ENCODE data around the gene GPHN. TPM values are rescaled to one million over a fixed set of nuclear protein-coding genes. Genes with fewer than 3 reads are reported as not detected.

The GPHN gene
- total and polyA plus RNA-seq, 2 of the 4 experiments (the other 2 are of a cell fraction), result 8.0 to 8.1 TPM

GRCh38 chr14:66696326-66696725 is 188.4 kb downstream of the GPHN start:
- Histone ChIP-seq H3K23ac (ENCODE audit: low read depth, low read length) (no peak overlapping the region), H2BK120ac (ENCODE audit: low read depth, low read length) (no peak overlapping the region), H3K18ac (ENCODE audit: low read depth, low read length) (no peak overlapping the region), H4K91ac (ENCODE audit: insufficient read depth, low read depth, low read length) (no peak overlapping the region), H2AFZ (replicated peaks; ENCODE audit: low read length, poor library complexity) (no peak overlapping the region), H3K9ac (ENCODE audit: low read depth, low read length) (no peak overlapping the region), H3K4me2 (ENCODE audit: low read depth, low read length) (no peak overlapping the region), H3K27ac (ENCODE audit: insufficient read depth, low read length) (no peak overlapping the region), H3K9me1 (ENCODE audit: insufficient read depth, low read length) (no peaks in the 10 kb centered on the region), H3K4me3 (ENCODE audit: insufficient read depth, low read depth, low read length) (no peak overlapping the region), H4K5ac (ENCODE audit: low read depth, low read length) (no peak overlapping the region), H2BK5ac (ENCODE audit: low read depth, low read length, poor library complexity, severe bottlenecking) (no peak overlapping the region), H3K36me3 (ENCODE audit: control insufficient read depth, insufficient read depth, low read length) (no peaks in the 10 kb centered on the region), H3K56ac (ENCODE audit: extremely low read depth, insufficient read depth, low read length) (no peak overlapping the region), H3K4ac (ENCODE audit: low read depth, low read length) (no peak overlapping the region), H3K9me3 (ENCODE audit: control insufficient read depth, insufficient read depth, low read length) (no peaks in the 10 kb centered on the region), H2BK20ac (ENCODE audit: low read depth, low read length) (no peak overlapping the region), H4K8ac (ENCODE audit: low read depth in 2 of 2, low read length in 2 of 2) (no peak overlapping the region), H3K4me1 (ENCODE audit: control insufficient read depth, insufficient read depth, low read length) (no peaks in the 10 kb centered on the region), H2AK9ac (replicated peaks; ENCODE audit: low read depth, low read length, poor library complexity) (no peak overlapping the region), H3K27me3 (ENCODE audit: control insufficient read depth, insufficient read depth, low read length) (no peaks in the 10 kb centered on the region), H2AK5ac (ENCODE audit: low read depth, low read length) (no peak overlapping the region), H3K79me1 (ENCODE audit: low read depth in 1 of 2, low read length in 2 of 2) (no peaks in the 10 kb centered on the region), H2BK15ac (ENCODE audit: low read depth, low read length) (no peak overlapping the region), H4K20me1 (ENCODE audit: insufficient read depth, low read length) (no peaks in the 10 kb centered on the region), H3K14ac (replicated peaks; ENCODE audit: low read depth, low read length) (no peak overlapping the region)
- no CpG with 5 or more reads among the region's 2 CpGs for whole genome bisulfite sequencing, 2 experiments (ENCODE audit: extremely low coverage in 2 of 2, insufficient read length in 1 of 2)
- intact Hi-C loops (cut with micrococcal nuclease), result no loop called here
- TF ChIP-seq NFE2L2 (IDR thresholded peaks at IDR 0.05; ENCODE audit: low read depth, low read length), result no peak
- no peak for TF ChIP-seq POLR2A (IDR thresholded peaks at IDR 0.05; ENCODE audit: low read depth, low read length)
- TF ChIP-seq RCOR1 (IDR thresholded peaks at IDR 0.05; ENCODE audit: insufficient replicate concordance, low read length), result no peak
- no peak for TF ChIP-seq ELK1 (IDR thresholded peaks at IDR 0.05; ENCODE audit: borderline replicate concordance, low read depth, low read length)
- TF ChIP-seq RFX5 (IDR thresholded peaks at IDR 0.05; ENCODE audit: low read depth, low read length), result no peak
- no peak for TF ChIP-seq CHD1 (IDR thresholded peaks at IDR 0.05; ENCODE audit: low read depth, low read length)
- no peak for TF ChIP-seq BHLHE40 (IDR thresholded peaks at IDR 0.05; ENCODE audit: low read depth, low read length)
- no peak for TF ChIP-seq USF2 (IDR thresholded peaks at IDR 0.05; ENCODE audit: low read depth, low read length)
- CTCF ChIA-PET, result no interaction called here
- POLR2A ChIA-PET (ENCODE audit: unreplicated experiment), result no interaction called here
- no TSS peak for BruUV-seq (replicated peaks)
- ATAC-seq (ENCODE audit: low read depth) (no peak), DNase-seq (no peak)
- in situ Hi-C loops (cut with MboI; ENCODE audit: low sequenced_read_pairs), result no loop called here
- dilution Hi-C loops (cut with HindIII; ENCODE audit: low sequenced_read_pairs, unreplicated experiment), result no loop called here
